ENCODE results near the gene MIS12.

DNA sequence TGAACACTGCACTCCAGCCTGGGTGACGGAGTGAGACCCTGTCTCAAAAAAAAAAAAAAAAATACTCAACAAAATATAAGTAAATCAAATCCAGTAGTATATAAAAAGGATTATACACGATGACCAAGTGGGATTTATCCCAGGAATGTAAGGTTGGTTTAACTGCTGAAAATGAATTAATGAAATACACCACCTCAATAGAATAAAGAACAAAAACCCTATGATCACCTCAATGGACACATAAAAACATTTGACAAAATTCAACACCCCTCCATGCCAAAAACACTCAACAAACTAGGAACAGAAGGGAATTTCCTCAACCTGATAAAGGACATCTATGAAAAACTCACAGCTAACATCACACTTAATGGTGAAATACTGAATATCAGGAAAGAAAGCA lies 6.6 kb downstream of the MIS12 start:
- TF ChIP-seq, protein P1, sequence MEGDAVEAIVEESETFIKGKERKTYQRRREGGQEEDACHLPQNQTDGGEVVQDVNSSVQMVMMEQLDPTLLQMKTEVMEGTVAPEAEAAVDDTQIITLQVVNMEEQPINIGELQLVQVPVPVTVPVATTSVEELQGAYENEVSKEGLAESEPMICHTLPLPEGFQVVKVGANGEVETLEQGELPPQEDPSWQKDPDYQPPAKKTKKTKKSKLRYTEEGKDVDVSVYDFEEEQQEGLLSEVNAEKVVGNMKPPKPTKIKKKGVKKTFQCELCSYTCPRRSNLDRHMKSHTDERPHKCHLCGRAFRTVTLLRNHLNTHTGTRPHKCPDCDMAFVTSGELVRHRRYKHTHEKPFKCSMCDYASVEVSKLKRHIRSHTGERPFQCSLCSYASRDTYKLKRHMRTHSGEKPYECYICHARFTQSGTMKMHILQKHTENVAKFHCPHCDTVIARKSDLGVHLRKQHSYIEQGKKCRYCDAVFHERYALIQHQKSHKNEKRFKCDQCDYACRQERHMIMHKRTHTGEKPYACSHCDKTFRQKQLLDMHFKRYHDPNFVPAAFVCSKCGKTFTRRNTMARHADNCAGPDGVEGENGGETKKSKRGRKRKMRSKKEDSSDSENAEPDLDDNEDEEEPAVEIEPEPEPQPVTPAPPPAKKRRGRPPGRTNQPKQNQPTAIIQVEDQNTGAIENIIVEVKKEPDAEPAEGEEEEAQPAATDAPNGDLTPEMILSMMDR (IDR thresholded peaks at IDR 0.05; ENCODE audit: low read length): no peak
- no peak for TF ChIP-seq EZH2 (IDR thresholded peaks at IDR 0.05; ENCODE audit: borderline replicate concordance, low read length)

Data from OCI-LY1 (cell line).